AG09319 (cell line): ENCODE measurements around the gene PFKFB2.

Experiments
- DNase-seq: peaks from one replicate; pipeline ENCODE4 v3.0.0-alpha.2; 2010; ENCODE audit warnings: low read depth; ENCODE audit errors: extremely low read depth
- TF ChIP-seq, protein P1 (sequence below): IDR thresholded peaks from 2 replicates; pipeline ENCODE4 v1.5.1; 2011; ENCODE audit warnings: low read depth, mild to moderate bottlenecking, inconsistent platforms, low read length, moderate library complexity

Gene PFKFB2

DNA sequence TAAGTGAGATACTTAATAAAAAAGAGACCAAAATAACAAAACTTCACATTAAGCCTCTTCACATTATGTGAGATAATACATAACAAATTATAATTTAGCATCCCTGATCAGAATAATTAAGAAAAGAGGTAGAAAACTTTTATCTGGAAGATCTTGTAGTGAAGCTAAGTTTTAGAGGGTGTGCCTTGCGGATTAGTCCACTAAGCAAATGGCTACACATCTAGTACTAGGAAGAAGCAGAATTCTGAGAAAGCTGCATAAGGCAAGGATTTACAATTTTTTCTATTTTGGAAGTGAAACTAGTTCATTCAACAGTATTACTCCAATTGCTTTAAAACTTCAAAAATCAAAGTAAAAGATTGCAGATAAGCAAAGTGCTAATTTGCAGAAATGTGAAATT, 5.6 kb upstream of the PFKFB2 start:
- TF ChIP-seq, protein P1, sequence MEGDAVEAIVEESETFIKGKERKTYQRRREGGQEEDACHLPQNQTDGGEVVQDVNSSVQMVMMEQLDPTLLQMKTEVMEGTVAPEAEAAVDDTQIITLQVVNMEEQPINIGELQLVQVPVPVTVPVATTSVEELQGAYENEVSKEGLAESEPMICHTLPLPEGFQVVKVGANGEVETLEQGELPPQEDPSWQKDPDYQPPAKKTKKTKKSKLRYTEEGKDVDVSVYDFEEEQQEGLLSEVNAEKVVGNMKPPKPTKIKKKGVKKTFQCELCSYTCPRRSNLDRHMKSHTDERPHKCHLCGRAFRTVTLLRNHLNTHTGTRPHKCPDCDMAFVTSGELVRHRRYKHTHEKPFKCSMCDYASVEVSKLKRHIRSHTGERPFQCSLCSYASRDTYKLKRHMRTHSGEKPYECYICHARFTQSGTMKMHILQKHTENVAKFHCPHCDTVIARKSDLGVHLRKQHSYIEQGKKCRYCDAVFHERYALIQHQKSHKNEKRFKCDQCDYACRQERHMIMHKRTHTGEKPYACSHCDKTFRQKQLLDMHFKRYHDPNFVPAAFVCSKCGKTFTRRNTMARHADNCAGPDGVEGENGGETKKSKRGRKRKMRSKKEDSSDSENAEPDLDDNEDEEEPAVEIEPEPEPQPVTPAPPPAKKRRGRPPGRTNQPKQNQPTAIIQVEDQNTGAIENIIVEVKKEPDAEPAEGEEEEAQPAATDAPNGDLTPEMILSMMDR, result no peak
- no peak for DNase-seq

GRCh38 chr1:207048041-207048440, 5.0 kb upstream of the PFKFB2 start:
- TF ChIP-seq, protein P1, result no peak

DNA sequence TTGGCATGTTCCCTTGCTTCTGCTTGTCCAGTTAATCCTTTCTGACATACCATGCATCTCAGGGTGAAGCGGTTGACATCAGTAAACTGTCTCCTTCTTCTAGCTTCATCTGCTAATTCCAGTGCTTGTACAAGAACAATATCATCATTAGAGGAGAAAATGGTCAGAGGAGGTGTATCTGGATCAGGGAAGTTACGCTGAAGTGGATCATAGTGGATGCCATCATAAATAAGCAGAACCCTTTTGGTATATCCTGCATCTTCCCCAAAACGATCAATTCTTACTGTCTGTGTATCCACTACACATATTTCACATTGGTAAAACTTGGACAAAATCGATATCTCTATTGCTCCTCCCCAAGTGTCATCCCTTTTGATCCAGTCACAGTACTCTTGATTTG, 4.0 kb upstream of the PFKFB2 start:
- no peak for DNase-seq
- TF ChIP-seq, protein P1, result no peak

More at GRCh38 chr1:207048041-207048440, 5.0 kb upstream of the PFKFB2 start:
- no peak for DNase-seq

DNA sequence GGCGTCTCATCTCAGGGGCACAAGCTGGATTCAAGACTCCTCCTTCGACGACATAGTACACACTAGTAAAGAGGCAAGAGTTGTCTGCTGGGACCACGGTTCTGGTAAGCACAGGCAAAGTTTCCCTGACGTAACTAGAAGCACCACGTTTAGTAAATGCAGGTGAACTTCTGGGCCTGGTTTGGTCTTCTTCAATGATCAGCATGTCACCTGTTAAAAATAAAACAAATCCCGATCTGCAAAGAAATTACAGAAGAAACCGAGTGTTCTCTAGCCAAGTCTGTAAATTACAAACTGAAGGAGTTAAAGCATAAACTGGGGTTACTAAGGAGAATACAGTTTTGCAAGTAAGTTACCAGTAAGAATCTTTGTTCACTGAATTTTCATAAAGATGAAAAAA, 3.6 kb upstream of the PFKFB2 start:
- TF ChIP-seq, protein P1, result no peak
- DNase-seq, result no peak

- no peak for DNase-seq
- TF ChIP-seq, protein P1, result peak; percentile 85
Measured at GRCh38 chr1:207049974-207050391, 3.1 kb upstream of the PFKFB2 start.

- TF ChIP-seq, protein P1, result no peak; the same call in none of the 2 replicates
- peak; percentile 71 for DNase-seq
Measured at GRCh38 chr1:207050480-207051190, 2.4 kb upstream of the PFKFB2 start.

DNA sequence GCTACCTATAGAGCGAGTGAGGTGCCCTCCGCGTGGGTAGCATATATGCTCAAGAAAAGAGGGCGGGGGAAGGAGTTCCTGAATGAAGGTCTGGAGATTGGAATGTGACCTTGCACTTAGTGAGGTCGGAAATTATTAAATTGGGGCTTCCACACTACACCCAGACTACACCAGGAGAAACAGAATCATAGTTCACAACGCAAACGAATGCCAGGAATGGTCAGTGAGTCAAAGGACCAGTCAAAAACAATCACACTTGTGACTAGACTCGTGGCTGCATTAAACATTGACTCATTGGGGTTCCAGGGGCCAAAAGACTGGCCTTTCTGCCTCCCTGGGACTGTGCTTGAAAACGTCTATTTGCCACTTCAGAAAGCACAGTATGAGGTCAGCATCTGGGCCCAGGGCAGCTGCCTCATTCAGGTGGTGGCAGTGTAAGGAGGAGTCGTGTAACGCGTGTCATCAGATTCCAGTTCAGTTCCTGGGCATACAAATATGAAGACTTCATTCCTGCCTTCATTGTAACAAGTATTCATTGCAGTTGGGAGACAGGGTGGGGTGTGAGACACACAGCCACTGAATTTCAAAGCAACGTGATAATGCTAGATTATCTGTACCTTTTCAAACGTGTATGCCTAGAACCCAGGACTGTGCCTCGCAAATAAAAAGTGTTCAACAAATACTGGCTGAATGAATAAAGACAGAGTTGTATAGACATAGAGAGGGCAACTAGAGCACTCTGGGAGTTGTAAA, 1.7 kb upstream of the PFKFB2 start, which contains the start of gene YOD1:
YOD1 (minus strand) TSS at position 18 of the 753 bp plus-strand sequence. CDS start 178 bp downstream, outside the sequence.
- no peak for DNase-seq
- TF ChIP-seq, protein P1, result no peak
